ENCODE data around the gene KCNQ4. TPM values are rescaled to one million over a fixed set of nuclear protein-coding genes. Genes with fewer than 3 reads are reported as not detected.

Gene KCNQ4
- total RNA-seq, 1 donor from 2014 or later: 1.5 TPM

DNA sequence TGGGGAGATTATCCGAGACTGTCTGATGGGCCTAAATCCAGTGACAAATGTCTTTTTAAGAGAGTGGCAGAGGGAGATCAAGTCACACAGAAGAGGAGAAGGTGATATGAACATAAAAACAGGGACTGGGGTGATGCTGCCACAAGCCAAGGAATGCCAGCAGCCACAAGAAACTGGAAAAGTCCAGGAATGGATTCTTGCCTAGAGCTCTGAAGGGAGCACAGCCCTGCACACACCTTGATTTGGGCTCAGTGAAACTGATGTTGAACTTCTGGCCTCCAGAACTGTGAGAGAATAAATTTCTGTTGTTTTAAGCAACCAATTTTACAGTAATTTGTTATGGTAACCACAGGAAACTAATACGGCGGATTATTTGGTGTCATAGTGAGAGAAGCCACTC lies 59.1 kb downstream of the KCNQ4 start:
- H3K4me3 ChIP-seq: no peak overlapping the region
- H3K27ac ChIP-seq (replicated peaks): no peak overlapping the region
- TF ChIP-seq, protein P1, sequence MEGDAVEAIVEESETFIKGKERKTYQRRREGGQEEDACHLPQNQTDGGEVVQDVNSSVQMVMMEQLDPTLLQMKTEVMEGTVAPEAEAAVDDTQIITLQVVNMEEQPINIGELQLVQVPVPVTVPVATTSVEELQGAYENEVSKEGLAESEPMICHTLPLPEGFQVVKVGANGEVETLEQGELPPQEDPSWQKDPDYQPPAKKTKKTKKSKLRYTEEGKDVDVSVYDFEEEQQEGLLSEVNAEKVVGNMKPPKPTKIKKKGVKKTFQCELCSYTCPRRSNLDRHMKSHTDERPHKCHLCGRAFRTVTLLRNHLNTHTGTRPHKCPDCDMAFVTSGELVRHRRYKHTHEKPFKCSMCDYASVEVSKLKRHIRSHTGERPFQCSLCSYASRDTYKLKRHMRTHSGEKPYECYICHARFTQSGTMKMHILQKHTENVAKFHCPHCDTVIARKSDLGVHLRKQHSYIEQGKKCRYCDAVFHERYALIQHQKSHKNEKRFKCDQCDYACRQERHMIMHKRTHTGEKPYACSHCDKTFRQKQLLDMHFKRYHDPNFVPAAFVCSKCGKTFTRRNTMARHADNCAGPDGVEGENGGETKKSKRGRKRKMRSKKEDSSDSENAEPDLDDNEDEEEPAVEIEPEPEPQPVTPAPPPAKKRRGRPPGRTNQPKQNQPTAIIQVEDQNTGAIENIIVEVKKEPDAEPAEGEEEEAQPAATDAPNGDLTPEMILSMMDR (IDR thresholded peaks at IDR 0.05; ENCODE audit: borderline replicate concordance): no peak
- peaks cover 5% of the 10 kb centered on the region for H3K27me3 ChIP-seq (ENCODE audit: low read depth)
- intact Hi-C loops (cut with micrococcal nuclease): loop anchor here (10.0 kb wide), 1 partner anchor 68 kb away; no protein-coding TSS in a partner anchor
- no peak for DNase-seq
- no peaks in the 10 kb centered on the region for H3K36me3 ChIP-seq
- no peaks in the 10 kb centered on the region for H3K4me1 ChIP-seq
- H3K9me3 ChIP-seq (replicated peaks): peaks cover 9% of the 10 kb centered on the region

DNA sequence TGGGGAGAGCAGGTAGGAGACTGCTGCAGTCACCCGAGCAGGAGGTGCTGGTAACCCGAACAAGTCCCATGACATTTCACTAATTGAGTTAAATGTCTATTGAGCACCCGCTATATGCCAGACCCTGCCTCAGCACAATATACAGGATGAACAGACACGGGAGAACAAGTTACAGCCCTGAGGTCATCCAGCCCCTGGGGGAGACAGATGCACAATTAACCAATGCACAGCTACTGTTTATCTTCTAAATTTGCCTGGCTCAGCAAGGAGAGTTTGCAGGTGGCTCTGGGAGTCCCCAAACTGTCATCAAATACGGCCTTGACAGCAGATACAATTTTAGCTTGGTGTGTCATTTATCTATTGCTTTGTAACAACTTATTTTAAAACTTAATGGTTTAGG lies 60.5 kb downstream of the KCNQ4 start:
- no peaks in the 10 kb centered on the region for H3K4me1 ChIP-seq
- TF ChIP-seq, protein P1 (IDR thresholded peaks at IDR 0.05; ENCODE audit: borderline replicate concordance): no peak
- no peaks in the 10 kb centered on the region for H3K27me3 ChIP-seq (ENCODE audit: low read depth)
- H3K4me3 ChIP-seq: no peak overlapping the region
- no peak for DNase-seq
- H3K36me3 ChIP-seq: no peaks in the 10 kb centered on the region
- intact Hi-C loops (cut with micrococcal nuclease): loop anchor here (10.0 kb wide), 1 partner anchor 69 kb away; no protein-coding TSS in a partner anchor
- peaks cover 9% of the 10 kb centered on the region for H3K9me3 ChIP-seq (replicated peaks)
- no peak overlapping the region for H3K27ac ChIP-seq (replicated peaks)

DNA sequence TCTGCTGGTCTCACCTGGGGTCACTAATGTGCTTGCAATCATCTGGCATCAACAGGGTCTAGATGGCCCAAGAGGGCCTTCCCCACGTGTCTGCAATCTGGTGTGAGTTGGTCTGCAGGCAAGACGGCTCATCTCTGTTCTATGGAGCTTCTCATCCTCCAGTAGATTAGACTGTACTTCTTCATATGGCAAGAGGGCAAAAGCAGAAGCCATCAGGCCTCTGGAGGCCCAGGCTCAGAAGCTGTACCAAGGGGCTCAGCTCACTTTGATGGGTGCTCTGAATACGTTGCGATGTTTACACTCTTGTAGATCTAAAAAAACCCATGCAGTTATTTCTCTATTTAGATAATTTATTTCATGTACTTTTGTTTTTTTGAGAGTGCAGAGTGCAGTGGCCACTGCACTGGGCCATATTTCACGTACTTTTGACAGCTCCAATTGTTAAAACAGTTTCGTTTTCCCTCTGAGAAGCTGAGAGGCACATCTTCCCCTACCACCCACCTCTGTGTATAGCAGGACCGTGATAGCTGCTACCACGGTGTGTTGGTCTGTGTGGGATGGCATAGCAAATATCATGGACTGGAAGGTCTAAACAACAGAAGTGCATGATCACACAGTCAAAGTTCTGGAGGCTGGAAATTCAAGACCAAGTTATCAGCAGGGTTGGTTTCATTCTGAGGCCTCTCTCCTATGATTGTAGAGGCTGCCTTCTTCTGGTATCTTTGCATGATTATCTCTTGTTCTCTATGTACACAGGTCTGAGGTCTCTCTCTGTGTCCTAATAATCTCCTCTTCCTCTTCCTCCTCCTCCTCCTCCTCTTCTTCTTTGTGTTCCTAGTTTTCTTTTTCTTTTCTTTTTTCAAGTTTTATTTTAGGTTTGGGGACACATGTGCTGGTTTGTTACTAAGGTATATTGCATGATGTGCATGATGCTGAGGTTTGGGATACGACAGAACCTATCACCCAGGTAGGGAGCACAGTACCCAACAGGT lies 61.6 kb downstream of the KCNQ4 start:
- Histone ChIP-seq H3K4me1 (peaks cover 5% of the 10 kb centered on the region), H3K9me3 (replicated peaks) (peaks cover 9% of the 10 kb centered on the region), H3K4me3 (no peak overlapping the region), H3K27ac (replicated peaks) (no peak overlapping the region), H3K27me3 (ENCODE audit: low read depth) (no peaks in the 10 kb centered on the region), H3K36me3 (no peaks in the 10 kb centered on the region)
- intact Hi-C loops (cut with micrococcal nuclease): loop anchor here (5.0 to 10.0 kb wide), 2 partner anchors 70 to 107 kb away; no protein-coding TSS in a partner anchor
- TF ChIP-seq, protein P1 (IDR thresholded peaks at IDR 0.05; ENCODE audit: borderline replicate concordance): no peak
- DNase-seq: no peak

DNA sequence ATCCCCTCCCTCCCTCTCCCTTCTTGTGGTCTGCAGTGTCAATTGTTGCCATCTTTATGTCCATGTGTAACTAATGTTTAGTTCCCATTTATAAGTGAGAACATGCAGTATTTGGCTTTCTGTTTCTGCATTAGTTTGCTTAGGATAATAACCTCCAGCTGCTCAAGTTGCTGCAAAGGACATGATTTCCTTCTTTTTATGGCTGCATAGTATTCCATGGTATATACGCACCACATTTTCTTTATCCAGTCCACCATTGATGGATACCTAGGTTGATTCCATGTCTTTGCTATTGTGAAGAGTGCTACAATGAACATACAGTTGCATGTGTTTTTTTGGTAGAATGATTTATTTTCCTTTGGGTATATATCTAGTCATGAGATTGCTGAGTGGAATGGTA lies 62.3 kb downstream of the KCNQ4 start:
- H3K4me1 ChIP-seq: peaks cover 5% of the 10 kb centered on the region
- intact Hi-C loops (cut with micrococcal nuclease): loop anchor here (5.0 to 10.0 kb wide), 2 partner anchors 71 to 106 kb away; no protein-coding TSS in a partner anchor
- no peak for DNase-seq
- no peak overlapping the region for H3K27ac ChIP-seq (replicated peaks)
- TF ChIP-seq, protein P1 (IDR thresholded peaks at IDR 0.05; ENCODE audit: borderline replicate concordance): no peak
- no peaks in the 10 kb centered on the region for H3K27me3 ChIP-seq (ENCODE audit: low read depth)
- peaks cover 9% of the 10 kb centered on the region for H3K9me3 ChIP-seq (replicated peaks)
- no peak overlapping the region for H3K4me3 ChIP-seq
- no peaks in the 10 kb centered on the region for H3K36me3 ChIP-seq

DNA sequence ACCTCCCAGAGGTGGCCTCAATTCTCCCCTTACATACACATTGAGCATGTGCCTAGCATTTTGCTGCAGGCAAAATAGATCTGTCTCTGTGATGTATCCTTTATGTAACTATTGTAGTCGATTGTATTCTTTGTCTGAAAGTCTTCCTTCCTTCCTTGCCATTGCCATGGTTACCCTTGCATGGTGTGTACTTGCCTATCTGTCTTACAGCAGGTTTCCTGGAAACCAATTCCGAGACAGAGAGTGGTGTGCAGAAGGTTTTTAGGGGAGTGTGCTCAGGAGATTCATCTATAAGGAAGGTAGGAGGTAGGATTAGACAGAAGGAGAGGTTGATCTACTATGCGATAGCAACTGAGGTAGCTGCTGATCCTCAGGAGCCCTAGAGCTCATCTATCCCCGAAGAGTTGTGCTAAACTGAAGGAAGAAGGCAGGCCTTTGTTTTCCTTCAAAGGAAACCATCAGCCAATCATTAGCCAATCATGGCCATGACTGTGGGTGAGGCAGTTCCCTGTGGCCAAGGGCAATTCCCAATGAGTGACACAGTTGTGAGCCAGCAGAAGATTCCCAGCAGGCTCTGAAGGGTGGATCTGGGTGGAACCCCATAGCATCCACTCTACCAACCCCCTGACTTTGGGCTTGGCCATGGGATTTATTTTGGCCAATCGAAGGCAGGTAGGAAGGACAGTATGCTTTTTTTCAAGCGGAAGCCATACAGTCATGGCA lies 63.6 kb downstream of the KCNQ4 start:
- TF ChIP-seq, protein P1 (IDR thresholded peaks at IDR 0.05; ENCODE audit: borderline replicate concordance): no peak
- Histone ChIP-seq H3K36me3 (no peaks in the 10 kb centered on the region), H3K9me3 (replicated peaks) (peaks cover 9% of the 10 kb centered on the region), H3K4me3 (no peak overlapping the region), H3K4me1 (peaks cover 5% of the 10 kb centered on the region), H3K27me3 (ENCODE audit: low read depth) (no peaks in the 10 kb centered on the region), H3K27ac (replicated peaks) (no peak overlapping the region)
- intact Hi-C loops (cut with micrococcal nuclease): loop anchor here (5.0 to 10.0 kb wide), 2 partner anchors 72 to 105 kb away; no protein-coding TSS in a partner anchor
- DNase-seq: no peak
